ENCODE data around the gene HACL1.

Gene HACL1

DNA sequence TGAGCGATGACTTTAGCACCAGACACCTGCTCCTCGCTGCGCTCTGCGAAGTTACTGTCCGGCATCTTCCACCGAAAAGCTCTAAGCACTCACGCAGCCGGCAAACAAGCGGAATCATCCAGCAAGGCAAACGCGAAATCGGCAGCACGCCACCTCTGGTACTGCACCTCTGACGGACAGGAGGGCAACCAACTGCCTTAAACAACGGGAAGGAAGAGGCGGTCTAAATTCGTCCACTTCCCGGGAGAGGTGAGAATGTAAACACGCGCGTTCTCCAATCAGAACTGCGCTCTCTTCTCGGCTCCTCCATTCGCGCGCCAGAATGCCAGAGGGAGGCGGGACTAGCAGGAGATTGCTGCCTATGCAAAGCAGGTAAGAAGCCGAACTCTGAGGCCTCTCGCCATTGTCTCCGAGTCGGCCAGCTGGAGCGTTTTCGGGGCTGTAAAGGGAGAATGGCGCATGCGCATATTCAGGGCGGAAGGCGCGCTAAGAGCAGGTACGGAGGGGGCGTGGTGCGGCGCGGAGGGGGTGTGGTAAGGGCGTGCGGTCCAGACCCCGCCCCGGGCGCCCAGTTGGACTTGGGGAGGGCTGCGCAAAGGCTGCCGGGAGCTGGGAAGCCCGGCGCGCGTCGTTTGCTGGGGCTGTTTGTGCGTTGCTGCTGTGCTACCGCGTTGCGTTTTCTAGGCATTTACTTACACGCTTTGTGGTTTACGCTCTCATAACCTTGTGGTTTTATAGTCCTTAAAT lies at the start of gene HACL1, which contains the start of gene BTD:
Gene HACL1 (minus strand): TSS at position 171 of the 747 bp plus-strand sequence. CDS start 106 bp downstream, at position 65.
Gene BTD (plus strand): TSS at position 347 of the 747 bp plus-strand sequence. CDS start 33,695 bp downstream, outside the sequence.
- DNase-seq, result peak; percentile 98

DNA sequence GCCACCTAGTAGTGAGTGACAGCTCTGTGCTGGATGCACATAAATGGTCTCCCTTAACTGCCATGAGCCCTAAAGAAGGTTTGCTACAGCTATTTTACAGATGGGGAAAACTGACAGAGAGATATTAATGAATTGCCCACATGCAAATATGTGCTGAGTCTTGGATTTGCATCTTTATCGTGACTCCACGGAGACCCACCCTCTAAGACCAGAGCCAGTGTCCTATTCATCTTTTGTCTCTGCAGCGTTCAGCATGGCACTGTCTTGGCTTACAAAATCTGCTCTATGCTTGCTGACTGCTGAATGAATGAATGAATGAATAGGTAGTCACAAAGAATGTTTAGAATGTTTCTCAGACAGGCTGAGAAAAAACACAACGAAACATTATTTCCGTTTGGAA lies 48.5 kb upstream of the HACL1 start:
- no peak for DNase-seq

DNA sequence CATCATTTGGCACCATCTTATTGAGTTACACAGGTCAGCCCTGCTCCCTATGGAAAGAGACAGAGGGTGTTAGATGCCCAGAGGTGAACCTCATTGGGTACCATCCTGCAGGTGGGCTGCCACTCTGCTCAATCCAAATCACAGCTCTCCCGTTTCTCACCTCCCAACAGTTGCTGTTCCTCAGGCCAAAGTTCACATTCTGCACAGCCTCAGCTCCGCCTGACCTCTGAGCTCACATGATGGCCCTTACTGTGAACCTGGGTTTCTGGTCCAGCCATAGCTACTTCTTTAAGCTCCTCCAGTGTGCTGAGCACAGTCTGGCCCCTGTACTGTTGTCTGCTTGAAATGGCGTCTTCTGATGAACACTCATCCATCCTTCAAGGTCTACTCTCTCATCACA lies 48.0 kb upstream of the HACL1 start:
- no peak for DNase-seq

DNA sequence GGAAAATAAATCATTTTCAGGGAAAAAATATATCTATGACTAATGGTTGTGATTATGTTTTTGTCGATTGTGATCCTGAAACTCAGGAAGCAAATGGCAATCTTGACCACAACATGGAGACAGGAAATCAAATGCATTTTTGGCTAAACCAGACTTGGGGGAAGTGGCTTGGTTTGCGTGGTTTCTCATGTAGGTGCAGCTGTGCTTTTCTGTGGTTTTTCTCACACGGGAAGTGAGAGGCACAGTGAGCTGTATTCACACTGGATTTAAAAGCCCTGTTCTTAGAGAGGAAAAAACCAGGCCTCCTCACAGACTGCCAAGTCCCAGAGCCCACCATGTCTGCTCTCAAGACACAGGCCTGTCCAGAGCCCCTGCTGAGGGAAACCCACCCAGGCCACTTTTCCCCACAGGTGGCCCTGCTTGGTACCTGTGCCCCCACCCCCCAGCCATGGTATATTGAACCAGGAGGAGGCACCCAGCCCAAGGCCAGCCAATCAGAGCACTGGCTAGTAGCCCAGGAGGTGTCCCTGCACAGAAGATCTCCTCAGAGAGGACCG lies 46.3 kb upstream of the HACL1 start:
- peak; percentile 62 to 63 for DNase-seq

DNA sequence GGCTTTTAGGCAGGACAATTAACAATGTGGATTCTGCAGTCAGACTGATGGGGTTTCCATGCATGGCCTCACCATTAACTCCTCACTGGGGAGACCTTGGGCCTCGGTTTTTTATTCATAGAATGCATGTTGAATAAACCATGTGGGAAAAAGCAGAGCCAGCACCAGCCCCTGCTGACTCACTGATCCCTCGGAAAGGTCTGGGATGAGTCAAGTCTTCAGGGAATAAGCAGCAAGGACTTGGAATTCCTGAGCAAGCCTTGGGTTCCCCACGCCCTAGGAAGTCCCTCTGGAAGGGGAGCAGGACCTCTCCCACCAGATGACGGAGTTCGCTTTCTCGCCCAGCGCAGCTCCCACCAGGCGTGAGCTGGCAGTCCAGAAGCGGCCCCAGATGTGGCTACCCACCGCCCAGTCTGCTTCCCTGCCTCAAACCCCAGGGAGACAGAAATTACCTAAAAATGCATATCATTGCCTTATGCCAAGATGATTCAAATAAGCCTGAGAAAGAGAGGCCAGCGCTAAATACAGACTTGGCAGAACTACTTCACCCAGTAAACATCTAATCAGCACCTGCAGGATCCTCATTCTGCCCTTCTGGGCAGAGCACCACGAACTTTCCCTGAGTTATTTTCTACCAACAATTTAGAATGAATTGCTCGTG lies 45.6 kb upstream of the HACL1 start:
- DNase-seq, result no peak

DNA sequence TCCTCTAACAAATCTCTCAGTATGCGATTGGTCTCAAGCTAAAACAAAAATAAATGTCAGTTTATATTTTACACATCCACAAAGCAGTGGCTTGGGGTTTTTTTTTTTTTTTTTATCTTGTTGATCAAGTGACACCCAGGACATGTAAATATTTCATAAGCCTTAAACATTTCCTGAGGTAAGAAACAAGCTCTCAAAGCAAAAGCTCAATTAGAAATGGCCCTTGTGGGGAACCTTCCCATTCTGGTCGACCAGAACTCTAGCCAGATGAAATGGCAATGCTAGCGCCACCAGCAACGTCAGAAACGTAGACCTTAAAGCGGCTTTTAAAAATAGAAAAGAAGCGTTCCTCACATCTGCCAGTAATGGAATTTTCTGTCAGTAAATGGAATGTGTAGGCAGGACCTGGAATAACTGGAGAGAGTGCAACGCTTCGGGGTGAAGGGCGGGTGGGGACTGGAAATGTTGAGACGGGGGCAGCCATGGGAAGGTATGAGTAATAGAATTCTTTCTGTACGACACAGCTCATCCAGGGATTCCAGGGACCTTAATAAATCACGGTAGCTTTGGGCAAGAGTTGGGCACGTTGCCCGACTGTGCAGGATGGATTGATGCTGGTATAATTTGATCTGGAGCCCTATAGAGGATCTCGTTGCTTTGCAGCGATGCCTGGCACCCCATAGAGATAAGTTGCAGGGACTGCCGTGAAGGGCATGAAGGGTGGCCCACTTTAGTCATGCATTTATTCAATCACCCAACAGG lies 44.6 kb upstream of the HACL1 start:
- DNase-seq, result no peak

DNA sequence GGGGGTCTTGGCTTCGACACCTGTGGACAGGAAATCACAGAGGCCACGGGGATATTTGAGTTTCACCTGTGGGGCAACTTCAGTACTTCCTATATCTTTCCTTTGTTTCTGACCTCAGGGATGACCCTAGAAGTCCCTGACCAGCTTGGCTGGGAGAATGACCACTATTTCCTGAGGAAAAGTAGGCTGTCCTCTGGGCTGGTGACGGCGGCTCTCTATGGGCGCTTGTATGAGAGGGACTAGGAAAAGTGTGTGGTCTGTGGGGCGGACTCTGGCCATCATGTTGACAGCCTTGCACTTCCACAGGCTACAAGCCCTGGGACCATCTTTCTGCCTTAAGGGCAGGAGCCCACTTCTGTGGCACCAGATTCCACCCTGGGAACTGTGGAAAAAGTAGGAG lies 43.9 kb upstream of the HACL1 start:
- DNase-seq, result no peak

DNA sequence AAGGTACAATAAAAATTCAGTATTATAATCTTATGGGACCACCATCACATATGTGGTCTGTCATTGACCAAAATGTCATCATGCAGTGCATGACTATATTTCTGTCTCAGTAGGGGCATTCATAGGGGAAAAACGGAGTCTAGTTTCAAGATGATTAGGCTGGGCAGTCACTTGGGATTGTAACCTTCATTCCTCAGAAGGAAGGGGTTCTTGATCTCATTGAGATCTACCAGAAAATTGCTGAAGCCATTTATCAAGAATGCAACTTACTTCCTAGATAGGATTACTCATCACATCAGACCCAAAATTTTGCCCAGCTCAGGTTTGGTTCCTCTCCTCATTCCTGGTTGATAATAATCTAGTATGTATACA lies 37.5 kb upstream of the HACL1 start:
- no peak for DNase-seq

DNA sequence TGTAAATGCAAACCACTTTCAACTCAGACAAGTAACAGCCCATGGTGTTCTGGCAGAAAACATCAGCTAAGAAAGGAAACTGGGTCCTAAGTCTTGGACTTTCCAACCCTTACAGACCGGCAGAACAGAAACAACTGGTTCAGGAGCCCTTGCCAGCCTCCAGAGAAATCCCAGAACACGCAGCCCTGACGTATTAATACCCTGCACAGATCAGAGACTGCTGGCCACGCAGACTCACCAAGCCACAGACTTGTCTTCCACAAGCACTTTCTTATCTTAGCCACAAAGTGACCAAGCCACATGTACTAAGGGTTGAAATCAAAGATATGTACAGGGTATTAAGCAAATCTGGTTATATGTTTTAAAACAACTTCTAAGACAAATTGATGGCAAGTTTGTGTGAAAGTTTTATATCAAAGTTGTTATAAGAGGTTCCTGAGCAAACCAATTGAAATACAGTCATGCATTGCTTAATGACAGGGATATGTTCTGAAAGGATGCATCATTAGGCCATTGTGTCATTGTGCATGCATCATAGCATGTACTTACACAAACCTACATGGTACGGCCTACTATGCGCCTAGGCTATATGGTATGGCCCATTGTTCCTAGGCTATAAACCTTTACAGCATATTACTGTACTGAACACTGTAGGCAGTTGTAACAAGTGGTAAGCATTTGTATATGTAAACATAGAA lies 37.0 kb upstream of the HACL1 start:
- DNase-seq, result no peak

DNA sequence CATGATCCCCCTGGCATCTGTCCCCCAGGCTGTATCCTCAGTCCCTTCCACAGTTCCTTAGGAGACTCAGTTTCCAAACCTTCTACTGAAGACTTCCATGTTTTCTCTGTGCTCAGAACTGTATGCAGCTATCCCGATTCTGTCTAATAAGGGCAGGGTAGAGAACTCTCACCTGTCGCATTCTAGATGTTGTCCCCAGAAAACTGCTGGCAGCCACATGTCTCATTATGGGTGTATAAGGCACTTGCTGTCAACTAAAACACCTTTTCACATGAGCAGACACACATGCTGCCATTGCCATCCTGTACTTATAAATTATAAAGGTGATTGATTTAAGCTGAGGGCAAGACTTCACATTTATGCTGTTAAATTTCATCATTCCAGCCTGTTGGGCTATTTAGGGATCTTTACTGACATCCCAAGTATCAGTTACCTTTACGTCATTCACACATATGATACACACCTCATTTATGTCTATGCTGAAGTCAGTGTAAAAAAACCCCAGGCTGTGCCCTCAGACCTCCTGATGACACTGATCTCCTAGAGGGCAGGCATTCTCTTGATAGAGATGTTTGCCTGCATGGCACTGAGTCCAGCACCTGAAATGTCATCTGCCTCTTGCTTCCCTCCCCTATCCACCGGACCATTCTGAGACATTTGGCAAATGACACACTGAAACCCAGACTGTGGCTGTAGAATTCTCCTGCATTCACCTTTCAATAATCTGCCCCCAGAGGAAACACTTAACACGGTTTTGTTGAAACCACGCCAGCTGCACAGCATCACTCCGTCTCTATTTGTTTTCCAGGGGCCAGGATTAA lies 36.0 kb upstream of the HACL1 start:
- DNase-seq, result peak in 1 of 2 experiments; percentile 35

DNA sequence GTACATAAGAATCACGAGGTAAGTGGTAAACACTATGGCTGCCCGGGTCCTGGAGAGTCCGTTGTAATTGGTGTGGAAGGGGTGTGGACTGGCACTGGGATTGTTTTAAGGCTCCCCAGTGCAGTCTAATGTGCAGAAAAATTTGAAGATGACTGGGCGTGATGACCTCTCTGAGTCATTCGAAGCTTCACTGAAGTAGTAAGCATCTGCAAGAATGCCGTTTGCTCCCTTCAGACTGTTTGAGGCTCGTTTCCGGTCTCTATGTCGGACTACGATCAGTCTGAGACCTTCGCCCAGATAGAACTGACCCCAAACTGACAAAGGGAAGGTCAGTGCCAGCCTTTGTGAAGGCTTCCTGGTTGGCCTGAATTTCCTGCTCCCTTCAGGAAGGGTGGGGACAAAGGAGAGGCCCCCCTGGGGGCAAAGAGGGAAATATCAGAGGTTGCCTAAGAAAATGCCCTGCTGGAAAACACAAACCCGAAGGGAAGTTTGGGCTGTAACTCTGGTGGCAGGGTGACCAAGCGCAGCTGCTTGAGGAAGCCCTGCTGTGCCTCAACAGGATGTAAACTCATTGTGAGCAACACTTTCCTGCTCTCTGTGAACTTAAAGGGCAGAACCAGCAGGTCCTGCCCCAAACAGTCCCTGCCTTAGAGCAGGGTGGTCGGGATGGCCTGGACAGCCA lies 34.8 kb upstream of the HACL1 start:
- peak; percentile 50 to 58 for DNase-seq

DNA sequence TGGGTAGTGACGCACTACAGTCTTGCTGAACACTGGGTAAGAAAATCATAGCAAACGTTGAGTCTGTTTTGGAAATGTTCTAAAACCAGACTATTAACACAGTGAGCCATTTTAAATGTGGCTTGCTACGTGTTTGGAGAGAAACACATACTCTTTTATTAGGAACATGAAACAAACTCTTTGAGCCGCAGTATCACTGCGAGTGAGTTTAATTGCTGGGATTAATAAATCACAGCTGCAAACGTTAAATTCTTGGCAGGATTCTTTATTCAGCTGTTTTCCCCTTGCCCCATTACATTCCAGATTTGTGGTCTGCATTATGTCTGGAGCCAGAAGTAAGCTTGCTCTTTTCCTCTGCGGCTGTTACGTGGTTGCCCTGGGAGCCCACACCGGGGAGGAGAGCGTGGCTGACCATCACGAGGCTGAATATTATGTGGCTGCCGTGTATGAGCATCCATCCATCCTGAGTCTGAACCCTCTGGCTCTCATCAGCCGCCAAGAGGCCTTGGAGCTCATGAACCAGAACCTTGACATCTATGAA lies 33.8 kb upstream of the HACL1 start:
- DNase-seq, result no peak

DNA sequence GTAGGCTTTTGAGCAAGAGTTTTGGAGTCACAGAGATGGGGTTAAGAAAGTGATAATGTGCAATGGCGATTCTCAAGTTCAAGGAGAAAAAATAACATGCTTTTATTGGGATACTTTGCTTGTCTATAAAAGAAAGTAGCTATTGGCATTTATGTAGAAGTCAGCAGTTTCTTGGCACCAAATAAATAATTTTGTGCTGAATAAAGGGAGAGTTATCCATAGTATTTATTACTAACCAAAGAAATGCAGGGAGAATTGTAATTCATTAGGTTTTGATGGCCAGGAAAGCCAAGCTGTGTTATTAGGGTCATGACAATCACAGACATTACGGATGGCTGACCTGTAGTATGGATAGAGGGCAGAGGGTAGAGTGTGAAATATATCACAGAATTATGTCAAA lies 33.3 kb upstream of the HACL1 start:
- DNase-seq, result no peak

DNA sequence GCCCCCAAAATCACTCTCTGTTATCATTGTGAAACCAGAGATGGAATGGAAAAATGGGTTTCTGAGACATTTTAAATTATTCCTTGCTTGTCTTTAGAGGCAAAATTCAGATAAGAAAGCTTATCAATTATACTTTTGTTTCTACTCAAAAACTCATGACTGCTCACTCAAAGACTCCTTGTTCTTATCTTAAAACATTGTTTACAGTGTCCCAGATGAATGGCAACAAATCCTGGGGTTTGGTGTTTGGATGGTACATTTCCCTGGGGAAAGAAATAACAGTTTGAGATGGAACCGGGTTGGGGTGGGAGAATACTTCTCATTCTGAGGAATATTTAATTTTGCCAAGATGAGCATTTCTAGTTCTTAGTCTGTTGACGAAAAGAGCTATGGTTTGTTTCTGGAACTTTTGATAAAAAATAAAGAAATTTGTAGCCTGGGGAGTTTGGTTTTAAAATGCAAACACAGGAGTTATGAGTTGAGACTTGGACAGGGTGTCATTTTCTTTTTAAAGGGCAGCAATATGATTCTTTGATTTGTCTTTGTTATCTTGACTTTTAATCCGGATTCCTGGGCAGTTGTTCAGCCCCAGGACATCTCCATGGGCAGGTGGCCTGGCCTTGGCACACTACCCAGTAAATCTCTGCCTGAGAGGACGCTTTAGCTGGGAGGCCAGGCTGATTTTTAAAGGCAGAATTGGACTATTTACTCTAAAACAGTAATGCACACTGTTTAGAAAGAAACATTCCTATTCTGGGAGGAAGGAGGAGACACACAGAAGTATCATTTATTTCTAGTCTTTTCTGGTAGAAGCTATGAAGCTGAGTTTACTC lies 32.6 kb upstream of the HACL1 start:
- no peak for DNase-seq

DNA sequence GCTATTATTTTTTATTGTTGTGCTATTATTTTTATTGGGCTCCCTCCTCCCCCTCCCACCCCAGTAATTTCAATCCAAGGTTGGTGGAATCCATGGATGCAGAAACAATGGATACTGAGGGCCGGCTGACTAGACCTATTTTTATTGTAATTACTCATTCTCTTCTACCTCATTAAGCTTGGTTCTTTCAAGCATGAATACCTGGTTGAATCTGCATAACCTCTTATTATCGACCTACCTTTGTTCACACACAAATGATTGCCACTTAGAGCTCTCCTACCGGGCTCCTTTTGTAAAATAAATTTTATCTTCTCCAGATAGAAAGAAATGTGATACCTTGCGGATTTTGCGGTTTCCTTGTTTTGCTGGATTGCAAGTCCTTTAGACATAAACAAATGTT lies 31.8 kb upstream of the HACL1 start:
- DNase-seq, result no peak

DNA sequence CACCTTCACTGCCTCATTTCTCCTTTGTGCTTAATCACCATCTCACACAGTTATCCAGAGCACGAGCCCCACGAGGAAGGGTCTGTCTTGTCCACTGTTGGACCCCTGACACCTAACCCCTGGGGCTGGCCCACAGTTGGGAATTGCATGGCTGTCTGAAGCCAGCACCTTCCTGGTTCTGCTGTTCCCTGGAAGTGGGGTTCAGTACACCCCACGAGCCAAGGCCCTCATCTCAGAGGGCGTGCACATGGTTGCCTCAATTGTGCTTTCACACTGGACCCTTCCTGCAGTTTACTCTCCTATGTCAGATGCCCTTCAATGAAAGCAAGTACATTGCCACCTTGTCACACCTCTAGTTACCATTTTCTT lies 30.8 kb upstream of the HACL1 start:
- DNase-seq, result no peak

DNA sequence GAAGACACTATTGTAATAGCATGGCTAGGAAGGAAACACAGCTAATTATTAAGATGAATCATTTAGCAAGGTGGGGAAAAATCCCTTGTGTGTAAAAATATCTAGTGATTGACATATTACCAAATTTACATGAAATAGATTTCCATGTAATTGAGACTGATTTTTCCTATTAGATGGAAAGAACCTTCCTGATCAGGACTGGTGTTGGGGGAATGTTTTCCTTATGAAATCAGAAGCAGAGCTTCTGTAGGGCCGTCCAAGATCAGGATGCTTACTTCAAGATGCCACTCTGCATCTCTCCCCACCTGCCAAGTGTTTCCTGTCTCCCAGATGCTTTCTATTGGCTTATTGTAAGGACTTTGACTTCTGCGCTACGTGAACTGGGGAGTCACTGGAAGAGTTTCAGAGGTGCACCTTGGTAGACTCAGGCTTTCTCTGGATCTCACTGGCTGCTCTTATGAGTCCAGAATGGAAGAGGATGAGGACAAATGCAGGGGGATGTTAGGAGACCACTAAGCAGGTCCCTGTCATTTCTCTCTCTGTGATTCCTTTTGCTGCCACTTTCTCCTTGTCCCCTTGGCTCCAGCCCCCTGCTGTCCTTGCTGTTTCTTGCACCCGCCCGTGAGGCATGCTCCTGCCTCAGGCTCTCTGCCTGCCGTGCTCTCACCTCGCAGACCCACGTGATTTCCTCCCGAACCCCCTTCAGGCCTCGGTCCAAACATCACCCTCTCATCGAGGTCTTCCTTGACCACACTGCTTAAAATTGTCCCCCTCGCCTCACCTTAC lies 30.2 kb upstream of the HACL1 start:
- DNase-seq, result no peak

DNA sequence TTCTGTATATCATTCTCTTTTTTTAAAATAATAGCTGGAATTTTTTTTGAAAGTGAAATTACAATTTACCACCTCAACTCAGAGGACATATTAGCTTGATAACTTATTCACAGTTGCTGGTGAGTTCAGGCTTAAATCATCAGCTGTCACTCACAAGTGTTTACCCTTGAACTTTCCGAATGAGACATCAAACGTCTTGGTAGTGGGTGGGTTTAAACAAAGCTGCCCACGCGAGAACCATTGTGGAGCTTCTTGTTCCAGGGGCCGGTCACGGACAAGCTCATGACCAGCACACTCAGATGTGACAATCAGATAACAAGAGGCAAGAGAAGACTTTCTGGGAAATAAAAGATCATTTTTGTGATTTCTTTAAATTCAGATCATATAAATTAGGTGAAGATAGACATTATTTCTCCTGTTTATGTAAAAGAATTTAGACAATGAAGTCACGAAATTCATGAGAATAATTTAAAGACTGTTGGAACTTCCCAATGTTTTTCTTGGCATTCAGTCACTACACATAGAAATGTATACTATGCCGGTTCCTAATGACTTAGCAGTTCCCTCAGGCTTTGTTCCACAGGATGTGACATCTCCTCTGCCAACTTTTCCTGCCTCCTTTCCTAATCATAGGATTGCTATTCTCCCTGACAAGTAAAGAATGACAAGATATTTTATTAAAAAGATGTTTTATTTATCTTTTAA lies 29.4 kb upstream of the HACL1 start:
- DNase-seq, result no peak

All from activated T-cell treated with anti-CD3 and anti-CD28 coated beads, Interleukin-2, amount 50 U/mL, for 48 hours (primary cell).